Osteoblast (primary cell): Measurements from ENCODE around the gene CAPZA2. TPM values are rescaled to one million over a fixed set of nuclear protein-coding genes. Genes with fewer than 3 reads are reported as not detected.
"Not testable (repeated sequence)": the region's sequence is repeated elsewhere in the genome, so short reads cannot be mapped to it uniquely, and the experiment has no call there.

ENCODE experiments used
- DNase-seq: peaks from one replicate; pipeline ENCODE4 v3.0.0; 2011; ENCODE audit warnings: low spot score, mixed read lengths; ENCODE audit not compliant: insufficient read length; ENCODE audit errors: missing footprints
- H2AFZ ChIP-seq: 2 replicates; pipeline ENCODE4 v1.6.0; 2011; ENCODE audit warnings: mild to moderate bottlenecking, low read length
- H3K27ac ChIP-seq: 2 replicates; pipeline ENCODE4 v1.5.1; 2011; ENCODE audit warnings: mild to moderate bottlenecking, low read depth, low read length, moderate library complexity
- H3K27me3 ChIP-seq: 2 replicates; pipeline ENCODE4 v1.6.0; 2012; ENCODE audit warnings: mild to moderate bottlenecking, control low read depth, inconsistent platforms, low read length, moderate library complexity; ENCODE audit not compliant: insufficient read depth
- H3K36me3 ChIP-seq: 2 replicates; pipeline ENCODE4 v1.5.1; 2011; ENCODE audit warnings: mild to moderate bottlenecking, low read length, control low read depth, moderate library complexity; ENCODE audit not compliant: insufficient read depth
- H3K4me1 ChIP-seq: 2 replicates; pipeline ENCODE4 v1.5.1; 2011; ENCODE audit warnings: mild to moderate bottlenecking, low read length, control low read depth, moderate library complexity; ENCODE audit not compliant: insufficient read depth
- H3K4me2 ChIP-seq: 2 replicates; pipeline ENCODE4 v1.6.0; 2011; ENCODE audit warnings: mild to moderate bottlenecking, low read length; ENCODE audit not compliant: insufficient read depth
- H3K4me3 ChIP-seq: fragments of 200-600 bp; sonication (generic); 3 replicates; pipeline ENCODE4 v1.5.1; 2012; ENCODE audit warnings: mild to moderate bottlenecking, low read length, inconsistent platforms; ENCODE audit not compliant: insufficient read depth
- H3K79me2 ChIP-seq: 2 replicates; pipeline ENCODE4 v1.6.0; 2012; ENCODE audit warnings: mild to moderate bottlenecking, low read length, control low read depth, inconsistent platforms; ENCODE audit not compliant: insufficient read depth
- H3K9me3 ChIP-seq: 2 replicates; pipeline ENCODE4 v1.5.1; 2011; ENCODE audit warnings: low read depth, low read length, control low read depth
- H4K20me1 ChIP-seq: 2 replicates; pipeline ENCODE4 v1.6.0; 2012; ENCODE audit warnings: mild to moderate bottlenecking, low read length, control low read depth; ENCODE audit not compliant: insufficient read depth
- CTCF ChIP-seq: IDR thresholded peaks from 2 replicates; pipeline ENCODE4 v1.5.1; 2011; ENCODE audit warnings: mild to moderate bottlenecking, low read depth, low read length, moderate library complexity; ENCODE audit errors: extremely low read depth
- small RNA-seq: library from RNA; depleted of rRNA; stranded (forward); fragments of <200 nt; gene quantifications from one replicate; pipeline ENCODE3, GENCODE V24; 2012
- total RNA-seq: library from RNA; depleted of rRNA; stranded (reverse); fragments of >200 nt; gene quantifications from 2 replicates; pipeline ENCODE4 v1.2.3, GENCODE V29; 2012

CAPZA2 gene
- total RNA-seq, 1 donor: 173 TPM

GRCh38 chr7:116970238-116970910 lies 108.0 kb downstream of the CAPZA2 start:
- Histone ChIP-seq H3K27me3 (no peaks in the 10 kb centered on the region), H3K27ac (no peak overlapping the region), H3K4me2 (no peak overlapping the region), H3K9me3 (no peaks in the 10 kb centered on the region), H2AFZ (no peak overlapping the region), H3K4me1 (no peaks in the 10 kb centered on the region), H3K79me2 (peaks cover 60% of the 10 kb centered on the region), H3K4me3 (no peak overlapping the region), H3K36me3 (no peaks in the 10 kb centered on the region), H4K20me1 (peaks cover 16% of the 10 kb centered on the region)
- no peak for TF ChIP-seq CTCF
- DNase-seq: no peak

GRCh38 chr7:116971153-116971552 lies 108.8 kb downstream of the CAPZA2 start:
- H3K9me3 ChIP-seq, H3K4me1 ChIP-seq, H3K4me3 ChIP-seq, DNase-seq, H3K27ac ChIP-seq, H3K4me2 ChIP-seq, H2AFZ ChIP-seq, H3K27me3 ChIP-seq, H3K36me3 ChIP-seq: not testable (repeated sequence)
- Histone ChIP-seq H4K20me1 (peaks cover 12% of the 10 kb centered on the region), H3K79me2 (peaks cover 58% of the 10 kb centered on the region)

Small RNAs within 50 kb of the gene (small RNA-seq; reads per million reads assigned to genes)
- gene RF00019 (not detected), gene RF02179 (not detected), gene RF02180 (not detected), gene RF02188 (not detected), gene RNA5SP239 (not detected)

Other genes with a start within 250 kb of the CAPZA2 start
- gene MET, start 190.4 kb upstream of the CAPZA2 start, total RNA-seq: 55.0 and 61.9 TPM in 2 replicates
- 19.9 and 22.4 TPM in 2 replicates for gene ST7, start 90.9 kb downstream of the CAPZA2 start, total RNA-seq